Measurements from ENCODE around the gene RUVBL2.

DNA sequence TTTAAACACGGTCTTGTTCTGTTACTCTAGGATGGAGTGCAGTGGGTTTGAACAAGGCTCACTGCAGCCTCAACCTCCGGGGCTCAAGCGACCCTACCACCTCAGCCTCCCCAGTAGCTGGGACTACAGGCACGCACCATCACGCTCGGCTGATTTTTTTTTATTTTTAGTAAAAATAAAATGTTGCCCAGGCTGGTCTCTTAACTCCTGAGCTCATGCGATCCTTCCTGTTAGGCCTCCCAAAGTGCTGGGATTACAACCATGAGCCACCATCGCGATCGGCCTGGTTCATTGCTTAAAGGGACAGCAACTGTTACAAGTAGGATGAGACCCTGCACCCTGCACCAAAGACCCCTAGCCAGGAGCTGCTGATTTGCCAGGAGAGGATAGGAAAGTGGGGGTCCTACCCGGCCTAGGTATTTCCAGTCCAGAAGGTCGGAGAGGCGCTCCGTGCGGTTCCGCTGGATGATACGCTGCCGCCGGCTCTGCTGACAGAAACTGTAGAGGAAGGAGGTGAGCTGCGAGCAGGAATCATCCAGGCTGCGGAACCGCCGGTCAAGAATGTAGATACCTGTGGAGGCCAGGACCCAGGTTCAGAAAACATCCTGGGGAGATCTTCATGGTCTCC lies 23.4 kb upstream of the RUVBL2 start:
- TF ChIP-seq POLR2A (IDR thresholded peaks at IDR 0.05; ENCODE audit: low read length): no peak
- TF ChIP-seq GATA1 (IDR thresholded peaks at IDR 0.05; ENCODE audit: low read depth, low read length): no peak

Measured in erythroblast (primary cell).